ENCODE measurements around the gene MR1. TPM values are rescaled to one million over a fixed set of nuclear protein-coding genes. Genes with fewer than 3 reads are reported as not detected.

MR1 gene
- total and polyA plus RNA-seq, 9 of the 15 experiments (the other 6 are each of a cell fraction or from before 2014, with no cell fraction given), result 9.7 to 21.7 (median 15.6) TPM

DNA sequence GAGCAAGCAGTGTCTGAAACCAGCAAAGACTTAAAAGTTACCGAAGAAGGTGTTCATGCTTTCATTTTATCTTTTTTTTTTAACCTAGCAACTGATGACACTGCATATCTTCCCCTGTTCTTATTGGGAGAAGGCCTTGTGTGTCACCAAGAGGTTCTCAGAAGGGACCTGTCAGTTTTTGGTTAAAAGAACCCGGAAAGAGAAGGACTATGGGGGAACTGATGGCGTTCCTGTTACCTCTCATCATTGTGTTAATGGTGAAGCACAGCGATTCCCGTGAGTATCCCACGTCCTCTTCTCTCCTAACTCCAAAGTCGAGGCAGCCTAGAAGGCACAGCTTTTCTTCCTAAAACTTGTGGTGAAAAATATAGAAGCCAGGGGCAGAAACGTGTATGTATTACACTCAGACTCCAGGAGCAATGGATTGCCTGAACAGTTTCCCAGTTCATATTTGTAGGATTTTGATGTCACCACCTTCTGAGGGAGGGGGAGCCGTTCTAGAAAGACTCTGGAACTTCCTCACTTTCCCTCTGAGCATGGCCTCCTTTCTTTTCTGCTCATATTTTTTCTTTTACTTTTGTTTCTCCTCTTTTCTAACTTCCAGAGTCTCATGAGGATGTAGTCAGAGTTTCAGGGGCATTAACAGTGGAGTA is at the start of gene MR1 (continued):
- TF ChIP-seq RFX5 (IDR thresholded peaks at IDR 0.05; ENCODE audit: low read depth, low read length) (peak; percentile 98), TBP (optimal IDR thresholded peaks at IDR 0.05; ENCODE audit: low read depth, low read length) (peak; percentile 67), TCF3 (CRISPR knock-in tag; IDR thresholded peaks at IDR 0.05) (no peak), NFRKB (IDR thresholded peaks at IDR 0.05; ENCODE audit: low read depth) (peak; percentile 30; the same call in 1 of the 2 replicates), ZNF324 (CRISPR knock-in tag; IDR thresholded peaks at IDR 0.05) (no peak), RBM15 (IDR thresholded peaks at IDR 0.05; ENCODE audit: insufficient read depth, low read length) (no peak), GATAD2A (IDR thresholded peaks at IDR 0.05) (no peak), ZKSCAN3 (CRISPR knock-in tag; IDR thresholded peaks at IDR 0.05) (no peak), RB1 (IDR thresholded peaks at IDR 0.05; ENCODE audit: low read depth) (no peak), ATF7 (IDR thresholded peaks at IDR 0.05) (peak; percentile 26; the same call in 1 of the 2 replicates), KDM1A (IDR thresholded peaks at IDR 0.05) (no peak), FOXM1 (IDR thresholded peaks at IDR 0.05; ENCODE audit: low read depth) (no peak), FOXM1 (CRISPR knock-in tag; IDR thresholded peaks at IDR 0.05; ENCODE audit: low read depth) (no peak), KLF10 (CRISPR knock-in tag; IDR thresholded peaks at IDR 0.05) (no peak), HNRNPL (IDR thresholded peaks at IDR 0.05; ENCODE audit: low read depth, low read length) (no peak), BRD4 (IDR thresholded peaks at IDR 0.05) (no peak), ZNF316 (IDR thresholded peaks at IDR 0.05) (peak; percentile 99), KDM2B (CRISPR knock-in tag; IDR thresholded peaks at IDR 0.05) (no peak)
- TF ChIP-seq, protein P1, sequence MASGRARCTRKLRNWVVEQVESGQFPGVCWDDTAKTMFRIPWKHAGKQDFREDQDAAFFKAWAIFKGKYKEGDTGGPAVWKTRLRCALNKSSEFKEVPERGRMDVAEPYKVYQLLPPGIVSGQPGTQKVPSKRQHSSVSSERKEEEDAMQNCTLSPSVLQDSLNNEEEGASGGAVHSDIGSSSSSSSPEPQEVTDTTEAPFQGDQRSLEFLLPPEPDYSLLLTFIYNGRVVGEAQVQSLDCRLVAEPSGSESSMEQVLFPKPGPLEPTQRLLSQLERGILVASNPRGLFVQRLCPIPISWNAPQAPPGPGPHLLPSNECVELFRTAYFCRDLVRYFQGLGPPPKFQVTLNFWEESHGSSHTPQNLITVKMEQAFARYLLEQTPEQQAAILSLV (tag; IDR thresholded peaks at IDR 0.05), result no peak
- TF ChIP-seq, protein P2, sequence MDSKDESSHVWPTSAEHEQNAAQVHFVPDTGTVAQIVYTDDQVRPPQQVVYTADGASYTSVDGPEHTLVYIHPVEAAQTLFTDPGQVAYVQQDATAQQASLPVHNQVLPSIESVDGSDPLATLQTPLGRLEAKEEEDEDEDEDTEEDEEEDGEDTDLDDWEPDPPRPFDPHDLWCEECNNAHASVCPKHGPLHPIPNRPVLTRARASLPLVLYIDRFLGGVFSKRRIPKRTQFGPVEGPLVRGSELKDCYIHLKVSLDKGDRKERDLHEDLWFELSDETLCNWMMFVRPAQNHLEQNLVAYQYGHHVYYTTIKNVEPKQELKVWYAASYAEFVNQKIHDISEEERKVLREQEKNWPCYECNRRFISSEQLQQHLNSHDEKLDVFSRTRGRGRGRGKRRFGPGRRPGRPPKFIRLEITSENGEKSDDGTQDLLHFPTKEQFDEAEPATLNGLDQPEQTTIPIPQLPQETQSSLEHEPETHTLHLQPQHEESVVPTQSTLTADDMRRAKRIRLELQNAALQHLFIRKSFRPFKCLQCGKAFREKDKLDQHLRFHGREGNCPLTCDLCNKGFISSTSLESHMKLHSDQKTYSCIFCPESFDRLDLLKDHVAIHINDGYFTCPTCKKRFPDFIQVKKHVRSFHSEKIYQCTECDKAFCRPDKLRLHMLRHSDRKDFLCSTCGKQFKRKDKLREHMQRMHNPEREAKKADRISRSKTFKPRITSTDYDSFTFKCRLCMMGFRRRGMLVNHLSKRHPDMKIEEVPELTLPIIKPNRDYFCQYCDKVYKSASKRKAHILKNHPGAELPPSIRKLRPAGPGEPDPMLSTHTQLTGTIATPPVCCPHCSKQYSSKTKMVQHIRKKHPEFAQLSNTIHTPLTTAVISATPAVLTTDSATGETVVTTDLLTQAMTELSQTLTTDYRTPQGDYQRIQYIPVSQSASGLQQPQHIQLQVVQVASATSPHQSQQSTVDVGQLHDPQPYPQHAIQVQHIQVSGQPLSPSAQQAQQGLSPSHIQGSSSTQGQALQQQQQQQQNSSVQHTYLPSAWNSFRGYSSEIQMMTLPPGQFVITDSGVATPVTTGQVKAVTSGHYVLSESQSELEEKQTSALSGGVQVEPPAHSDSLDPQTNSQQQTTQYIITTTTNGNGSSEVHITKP (IDR thresholded peaks at IDR 0.05; ENCODE audit: partially characterized antibody), result no peak
- TF ChIP-seq, protein P3, sequence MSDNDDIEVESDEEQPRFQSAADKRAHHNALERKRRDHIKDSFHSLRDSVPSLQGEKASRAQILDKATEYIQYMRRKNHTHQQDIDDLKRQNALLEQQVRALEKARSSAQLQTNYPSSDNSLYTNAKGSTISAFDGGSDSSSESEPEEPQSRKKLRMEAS (CRISPR knock-in tag; IDR thresholded peaks at IDR 0.05), result no peak
- TF ChIP-seq, protein P4, sequence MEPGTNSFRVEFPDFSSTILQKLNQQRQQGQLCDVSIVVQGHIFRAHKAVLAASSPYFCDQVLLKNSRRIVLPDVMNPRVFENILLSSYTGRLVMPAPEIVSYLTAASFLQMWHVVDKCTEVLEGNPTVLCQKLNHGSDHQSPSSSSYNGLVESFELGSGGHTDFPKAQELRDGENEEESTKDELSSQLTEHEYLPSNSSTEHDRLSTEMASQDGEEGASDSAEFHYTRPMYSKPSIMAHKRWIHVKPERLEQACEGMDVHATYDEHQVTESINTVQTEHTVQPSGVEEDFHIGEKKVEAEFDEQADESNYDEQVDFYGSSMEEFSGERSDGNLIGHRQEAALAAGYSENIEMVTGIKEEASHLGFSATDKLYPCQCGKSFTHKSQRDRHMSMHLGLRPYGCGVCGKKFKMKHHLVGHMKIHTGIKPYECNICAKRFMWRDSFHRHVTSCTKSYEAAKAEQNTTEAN (CRISPR knock-in tag; IDR thresholded peaks at IDR 0.05), result no peak
- TF ChIP-seq, protein P5, sequence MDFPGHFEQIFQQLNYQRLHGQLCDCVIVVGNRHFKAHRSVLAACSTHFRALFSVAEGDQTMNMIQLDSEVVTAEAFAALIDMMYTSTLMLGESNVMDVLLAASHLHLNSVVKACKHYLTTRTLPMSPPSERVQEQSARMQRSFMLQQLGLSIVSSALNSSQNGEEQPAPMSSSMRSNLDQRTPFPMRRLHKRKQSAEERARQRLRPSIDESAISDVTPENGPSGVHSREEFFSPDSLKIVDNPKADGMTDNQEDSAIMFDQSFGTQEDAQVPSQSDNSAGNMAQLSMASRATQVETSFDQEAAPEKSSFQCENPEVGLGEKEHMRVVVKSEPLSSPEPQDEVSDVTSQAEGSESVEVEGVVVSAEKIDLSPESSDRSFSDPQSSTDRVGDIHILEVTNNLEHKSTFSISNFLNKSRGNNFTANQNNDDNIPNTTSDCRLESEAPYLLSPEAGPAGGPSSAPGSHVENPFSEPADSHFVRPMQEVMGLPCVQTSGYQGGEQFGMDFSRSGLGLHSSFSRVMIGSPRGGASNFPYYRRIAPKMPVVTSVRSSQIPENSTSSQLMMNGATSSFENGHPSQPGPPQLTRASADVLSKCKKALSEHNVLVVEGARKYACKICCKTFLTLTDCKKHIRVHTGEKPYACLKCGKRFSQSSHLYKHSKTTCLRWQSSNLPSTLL (IDR thresholded peaks at IDR 0.05), result no peak
